Kidney epithelial cell (primary cell): Measurements from ENCODE around the gene CASP6. TPM values are rescaled to one million over a fixed set of nuclear protein-coding genes. Genes with fewer than 3 reads are reported as not detected.

Experiments used
- DNase-seq: peaks from one replicate; pipeline ENCODE4 v3.0.0-alpha.2; 2010; ENCODE audit warnings: low read depth
- H3K27me3 ChIP-seq: 2 replicates; pipeline ENCODE4 v1.6.0; 2011; ENCODE audit warnings: low read length; ENCODE audit not compliant: control insufficient read depth, insufficient read depth
- H3K36me3 ChIP-seq: 2 replicates; pipeline ENCODE4 v1.5.1; 2011; ENCODE audit warnings: low read length; ENCODE audit not compliant: control insufficient read depth, insufficient read depth
- H3K4me3 ChIP-seq: 2 replicates; pipeline ENCODE4 v1.5.1; 2011; ENCODE audit warnings: low read depth, mild to moderate bottlenecking, control low read depth, low read length
- CTCF ChIP-seq: IDR thresholded peaks from 2 replicates; pipeline ENCODE4 v1.5.1; 2011; ENCODE audit warnings: mild to moderate bottlenecking, moderate library complexity, low read length, control low read depth, inconsistent platforms; ENCODE audit not compliant: insufficient read depth, poor library complexity, severe bottlenecking
- total RNA-seq: library from RNA; depleted of rRNA; stranded (reverse); fragments of >200 nt; gene quantifications from 2 replicates; pipeline ENCODE4 v1.2.3, GENCODE V29; 2015

CASP6 gene
- total RNA-seq, 1 donor from 2014 or later = 53.6 TPM

- DNase-seq = no peak
- Histone ChIP-seq H3K4me3 (no peak overlapping the region), H3K27me3 (no peaks in the 10 kb centered on the region), H3K36me3 (no peaks in the 10 kb centered on the region)
- TF ChIP-seq CTCF = no peak
Measured at GRCh38 chr4:109723110-109723509, 19.9 kb upstream of the CASP6 start.

GRCh38 chr4:109722357-109722756 lies 19.1 kb upstream of the CASP6 start:
- Histone ChIP-seq H3K36me3 (no peaks in the 10 kb centered on the region), H3K4me3 (no peak overlapping the region), H3K27me3 (no peaks in the 10 kb centered on the region)
- no peak for TF ChIP-seq CTCF
- DNase-seq = no peak

GRCh38 chr4:109721033-109721432 lies 17.8 kb upstream of the CASP6 start:
- no peak for TF ChIP-seq CTCF
- Histone ChIP-seq H3K27me3 (no peaks in the 10 kb centered on the region), H3K4me3 (no peak overlapping the region), H3K36me3 (no peaks in the 10 kb centered on the region)
- no peak for DNase-seq

GRCh38 chr4:109719604-109720003 lies 16.4 kb upstream of the CASP6 start:
- H3K4me3 ChIP-seq = no peak overlapping the region
- no peaks in the 10 kb centered on the region for H3K27me3 ChIP-seq
- DNase-seq = no peak
- TF ChIP-seq CTCF = no peak
- no peaks in the 10 kb centered on the region for H3K36me3 ChIP-seq

GRCh38 chr4:109718759-109719158 lies 15.5 kb upstream of the CASP6 start:
- H3K4me3 ChIP-seq = no peak overlapping the region
- DNase-seq = no peak
- TF ChIP-seq CTCF = no peak
- no peaks in the 10 kb centered on the region for H3K27me3 ChIP-seq
- no peaks in the 10 kb centered on the region for H3K36me3 ChIP-seq

GRCh38 chr4:109713500-109713899 lies 10.3 kb upstream of the CASP6 start:
- no peak for TF ChIP-seq CTCF
- no peak for DNase-seq
- Histone ChIP-seq H3K27me3 (no peaks in the 10 kb centered on the region), H3K36me3 (no peaks in the 10 kb centered on the region), H3K4me3 (no peak overlapping the region)
